Measurements from ENCODE around the gene DOCK8. TPM values are rescaled to one million over a fixed set of nuclear protein-coding genes. Genes with fewer than 3 reads are reported as not detected.

The DOCK8 gene
- total RNA-seq, 1 experiment from 2014 or later, result 0.37 TPM

GRCh38 chr9:362561-363273 lies 148.1 kb downstream of the DOCK8 start:
- no peaks in the 10 kb centered on the region for H3K4me1 ChIP-seq (ENCODE audit: control insufficient read depth in 1 of 2, insufficient read depth in 2 of 2, low read length in 2 of 2)
- no peak for ATAC-seq
- H3K9me2 ChIP-seq (ENCODE audit: insufficient read depth), result no peaks in the 10 kb centered on the region
- no peak overlapping the region for H3K4me2 ChIP-seq (ENCODE audit: low read length)
- no peak overlapping the region for H2AFZ ChIP-seq (ENCODE audit: low read depth, low read length, poor library complexity, severe bottlenecking)
- CTCF ChIA-PET, result no interaction called here
- no peak overlapping the region for H3K4me3 ChIP-seq (replicated peaks in 1 of 2; ENCODE audit: low read depth in 1 of 2, low read length in 2 of 2)
- RAD21 ChIA-PET (ENCODE audit: low non-redundant PET in 1 of 2, low total read pairs in 2 of 2, uncharacterized antibody in 2 of 2, unreplicated experiment in 2 of 2), result no interaction called here
- no peak overlapping the region for H3K9ac ChIP-seq (ENCODE audit: low read length)
- TF ChIP-seq ATF3 (IDR thresholded peaks at IDR 0.05), result no peak
- TF ChIP-seq ZBTB33 (IDR thresholded peaks at IDR 0.05; ENCODE audit: extremely low read depth, insufficient replicate concordance, low read length), result no peak
- TF ChIP-seq TCF7L2 (IDR thresholded peaks at IDR 0.05; ENCODE audit: borderline replicate concordance, extremely low read depth, insufficient read depth, insufficient read length), result no peak
- TF ChIP-seq SIN3A (IDR thresholded peaks at IDR 0.05; ENCODE audit: low read depth), result no peak
- TF ChIP-seq JUND (IDR thresholded peaks at IDR 0.05), result no peak
- no peak for TF ChIP-seq CEBPB (IDR thresholded peaks at IDR 0.05; ENCODE audit: low read depth)
- TF ChIP-seq POLR2AphosphoS5 (IDR thresholded peaks at IDR 0.05; ENCODE audit: low read depth, low read length), result no peak
- no peak for TF ChIP-seq EZH2 (IDR thresholded peaks at IDR 0.05)
- TF ChIP-seq SRF (IDR thresholded peaks at IDR 0.05; ENCODE audit: low read depth), result no peak
- TF ChIP-seq EGR1 (IDR thresholded peaks at IDR 0.05; ENCODE audit: low read depth), result no peak
- no peak for TF ChIP-seq REST (IDR thresholded peaks at IDR 0.05; ENCODE audit: low read depth)
- no peak for TF ChIP-seq EZH2phosphoT487 (IDR thresholded peaks at IDR 0.05; ENCODE audit: borderline replicate concordance)
- no peak for TF ChIP-seq CBX3 (IDR thresholded peaks at IDR 0.05; ENCODE audit: low read depth)
- TF ChIP-seq ELF1 (IDR thresholded peaks at IDR 0.05; ENCODE audit: borderline replicate concordance, low read depth), result no peak
- TF ChIP-seq CTCF (IDR thresholded peaks at IDR 0.05 in 2 of 3, conservative IDR thresholded peaks at IDR 0.05 in 1 of 3; ENCODE audit: borderline replicate concordance in 1 of 3, insufficient read depth in 1 of 3, low read depth in 2 of 3, low read length in 2 of 3), result no peak
- no peak for TF ChIP-seq YY1 (IDR thresholded peaks at IDR 0.05; ENCODE audit: extremely low read depth, insufficient replicate concordance, low read depth, low read length)
- no peak for TF ChIP-seq SP1 (IDR thresholded peaks at IDR 0.05; ENCODE audit: low read depth)
- no peak overlapping the region for H3K27ac ChIP-seq (ENCODE audit: low read depth, low read length)
- H4K20me1 ChIP-seq (ENCODE audit: insufficient read depth), result no peaks in the 10 kb centered on the region
- H3K79me2 ChIP-seq (ENCODE audit: insufficient read depth, low read length), result no peaks in the 10 kb centered on the region
- H3K36me3 ChIP-seq (ENCODE audit: control insufficient read depth in 1 of 2, insufficient read depth in 2 of 2, low read length in 2 of 2), result no peaks in the 10 kb centered on the region
- BruUV-seq (replicated peaks), result no TSS peak
- POLR2A ChIA-PET, result no interaction called here
- intact Hi-C loops (cut with micrococcal nuclease), result no loop called here
- DNase-seq (ENCODE audit: low read depth, low spot score), result no peak
- H3K9me3 ChIP-seq (ENCODE audit: control insufficient read depth in 1 of 2, insufficient read depth in 1 of 2, low read depth in 1 of 2, low read length in 2 of 2), result no peaks in the 10 kb centered on the region
- no peaks in the 10 kb centered on the region for H3K27me3 ChIP-seq (ENCODE audit: insufficient read depth, low read length)

All from HCT116 (cell line).